HEK293 (cell line): Measurements from ENCODE around the gene CDYL.

Experiments used
- CTCF ChIA-PET: fragments of 350-600 bp; formaldehyde crosslinking; extraction: SDS; loops from one replicate; lab custom pipeline; 2021; ENCODE audit warnings: antibody characterized with exemption; lab: Yijun Ruan, JAX
- POLR2A ChIA-PET: fragments of 300-600 bp; formaldehyde crosslinking; extraction: SDS; loops from one replicate; lab custom pipeline; 2020; ENCODE audit warnings: antibody characterized with exemption, inconsistent platforms; lab: Yijun Ruan, JAX
- H3K27ac ChIP-seq: fragments of 200-500 bp; sonication (Bioruptor generic); 2 replicates; pipeline ENCODE4 v1.5.1; 2014; ENCODE audit warnings: low read depth, low read length, control low read depth, inconsistent platforms; ENCODE audit errors: extremely low read depth
- H3K36me3 ChIP-seq, 2 experiments: fragments of 200-500 bp in 1 of 2; sonication (Bioruptor generic) in 1 of 2; 1 replicate in 1 of 2; 2 replicates in 1 of 2; pipeline ENCODE4 v1.5.1; 2014 to 2017; ENCODE audit warnings: inconsistent platforms in 2 of 2, low read length in 2 of 2; ENCODE audit not compliant: control insufficient read depth in 2 of 2, insufficient read depth in 1 of 2
- H3K4me1 ChIP-seq: fragments of 200-500 bp; sonication (Bioruptor generic); 2 replicates; pipeline ENCODE4 v1.5.1; 2014; ENCODE audit warnings: mild to moderate bottlenecking, low read length, inconsistent platforms; ENCODE audit not compliant: control insufficient read depth, insufficient read depth
- H3K4me3 ChIP-seq: 2 replicates; pipeline ENCODE4 v1.5.1; 2011; ENCODE audit warnings: low read depth, mild to moderate bottlenecking, control low read depth, low read length, moderate library complexity
- H3K9me3 ChIP-seq: fragments of 200-500 bp; sonication (Bioruptor generic); 2 replicates; pipeline ENCODE4 v1.5.1; 2014; ENCODE audit warnings: low read depth, low read length, inconsistent platforms; ENCODE audit not compliant: control insufficient read depth, insufficient read depth
- MEIS1 ChIP-seq: sonication (generic); formaldehyde crosslinking; IDR thresholded peaks from 2 replicates; pipeline ENCODE4 v1.8.1; 2022; ENCODE audit warnings: missing genetic modification reagents, mild to moderate bottlenecking, borderline replicate concordance
- PRDM2 ChIP-seq: fragments of 450-650 bp; formaldehyde crosslinking; IDR thresholded peaks from 2 replicates; pipeline ENCODE4 v1.5.1; 2016; ENCODE audit warnings: missing biosample characterization, missing genetic modification characterization, borderline replicate concordance
- ZNF140 ChIP-seq: fragments of 450-650 bp; formaldehyde crosslinking; IDR thresholded peaks from 2 replicates; pipeline ENCODE4 v1.5.1; 2016; ENCODE audit warnings: missing biosample characterization, missing genetic modification characterization
- ZNF148 ChIP-seq: fragments of 450-650 bp; formaldehyde crosslinking; IDR thresholded peaks from 2 replicates; pipeline ENCODE4 v1.5.0; 2017; ENCODE audit warnings: missing biosample characterization, missing genetic modification characterization, borderline replicate concordance
- ZNF223 ChIP-seq: fragments of 450-650 bp; formaldehyde crosslinking; IDR thresholded peaks from 2 replicates; pipeline ENCODE4 v1.5.1; 2016; ENCODE audit warnings: missing biosample characterization, missing genetic modification characterization
- ZNF623 ChIP-seq: fragments of 450-650 bp; formaldehyde crosslinking; IDR thresholded peaks from 2 replicates; pipeline ENCODE4 v1.5.1; 2016; ENCODE audit warnings: missing biosample characterization, missing genetic modification characterization
- ZNF626 ChIP-seq: fragments of 450-650 bp; sonication (Bioruptor Pico); formaldehyde crosslinking; IDR thresholded peaks from 2 replicates; pipeline ENCODE4 v1.5.1; 2018; ENCODE audit warnings: missing biosample characterization, missing genetic modification characterization, inconsistent platforms
- ZNF639 ChIP-seq: fragments of 450-650 bp; formaldehyde crosslinking; IDR thresholded peaks from 2 replicates; pipeline ENCODE4 v1.5.1; 2016; ENCODE audit warnings: missing biosample characterization, missing genetic modification characterization
- ZNF777 ChIP-seq: fragments of 450-650 bp; formaldehyde crosslinking; IDR thresholded peaks from 2 replicates; pipeline ENCODE4 v1.5.1; 2017; ENCODE audit warnings: missing biosample characterization, missing genetic modification characterization, borderline replicate concordance
- TF ChIP-seq, protein P1 (sequence below): fragments of 450-650 bp; formaldehyde crosslinking; conservative IDR thresholded peaks from 2 replicates; pipeline ENCODE4 v1.5.1; 2016; ENCODE audit warnings: low read depth, missing biosample characterization, missing genetic modification characterization

Gene CDYL

DNA sequence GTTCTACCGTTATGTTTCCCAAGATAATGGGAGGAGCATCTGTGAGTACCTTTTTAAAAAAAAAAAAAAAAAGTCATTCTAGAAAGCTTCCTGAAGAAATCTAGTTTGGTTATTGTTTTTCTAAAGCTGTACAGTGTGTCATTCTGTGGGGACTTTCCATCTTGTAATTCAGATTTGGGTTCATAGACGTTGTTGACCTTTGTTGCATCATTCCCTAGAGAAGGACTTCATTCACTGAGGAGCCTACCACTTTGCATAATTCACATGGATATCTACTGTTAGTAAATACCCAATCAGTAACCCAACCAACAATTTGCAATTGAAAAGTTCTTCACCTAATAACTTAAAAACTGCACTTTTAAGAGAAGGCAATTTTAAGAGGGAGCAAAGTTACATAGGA lies 167.5 kb downstream of the CDYL start:
- Histone ChIP-seq H3K27ac (no peak overlapping the region), H3K36me3 (peaks cover 0 to 28% of the 10 kb centered on the region in 2 experiments; a peak in 1 of 3 replicates), H3K4me1 (peaks cover 11% of the 10 kb centered on the region), H3K4me3 (no peak overlapping the region), H3K9me3 (no peaks in the 10 kb centered on the region)
- TF ChIP-seq ZNF623: no peak
- TF ChIP-seq ZNF639 (tag by site-specific recombination): no peak
- TF ChIP-seq ZNF148 (tag by site-specific recombination): no peak
- TF ChIP-seq ZNF777 (tag by site-specific recombination): no peak
- TF ChIP-seq PRDM2 (tag by site-specific recombination): no peak
- TF ChIP-seq, protein P1, sequence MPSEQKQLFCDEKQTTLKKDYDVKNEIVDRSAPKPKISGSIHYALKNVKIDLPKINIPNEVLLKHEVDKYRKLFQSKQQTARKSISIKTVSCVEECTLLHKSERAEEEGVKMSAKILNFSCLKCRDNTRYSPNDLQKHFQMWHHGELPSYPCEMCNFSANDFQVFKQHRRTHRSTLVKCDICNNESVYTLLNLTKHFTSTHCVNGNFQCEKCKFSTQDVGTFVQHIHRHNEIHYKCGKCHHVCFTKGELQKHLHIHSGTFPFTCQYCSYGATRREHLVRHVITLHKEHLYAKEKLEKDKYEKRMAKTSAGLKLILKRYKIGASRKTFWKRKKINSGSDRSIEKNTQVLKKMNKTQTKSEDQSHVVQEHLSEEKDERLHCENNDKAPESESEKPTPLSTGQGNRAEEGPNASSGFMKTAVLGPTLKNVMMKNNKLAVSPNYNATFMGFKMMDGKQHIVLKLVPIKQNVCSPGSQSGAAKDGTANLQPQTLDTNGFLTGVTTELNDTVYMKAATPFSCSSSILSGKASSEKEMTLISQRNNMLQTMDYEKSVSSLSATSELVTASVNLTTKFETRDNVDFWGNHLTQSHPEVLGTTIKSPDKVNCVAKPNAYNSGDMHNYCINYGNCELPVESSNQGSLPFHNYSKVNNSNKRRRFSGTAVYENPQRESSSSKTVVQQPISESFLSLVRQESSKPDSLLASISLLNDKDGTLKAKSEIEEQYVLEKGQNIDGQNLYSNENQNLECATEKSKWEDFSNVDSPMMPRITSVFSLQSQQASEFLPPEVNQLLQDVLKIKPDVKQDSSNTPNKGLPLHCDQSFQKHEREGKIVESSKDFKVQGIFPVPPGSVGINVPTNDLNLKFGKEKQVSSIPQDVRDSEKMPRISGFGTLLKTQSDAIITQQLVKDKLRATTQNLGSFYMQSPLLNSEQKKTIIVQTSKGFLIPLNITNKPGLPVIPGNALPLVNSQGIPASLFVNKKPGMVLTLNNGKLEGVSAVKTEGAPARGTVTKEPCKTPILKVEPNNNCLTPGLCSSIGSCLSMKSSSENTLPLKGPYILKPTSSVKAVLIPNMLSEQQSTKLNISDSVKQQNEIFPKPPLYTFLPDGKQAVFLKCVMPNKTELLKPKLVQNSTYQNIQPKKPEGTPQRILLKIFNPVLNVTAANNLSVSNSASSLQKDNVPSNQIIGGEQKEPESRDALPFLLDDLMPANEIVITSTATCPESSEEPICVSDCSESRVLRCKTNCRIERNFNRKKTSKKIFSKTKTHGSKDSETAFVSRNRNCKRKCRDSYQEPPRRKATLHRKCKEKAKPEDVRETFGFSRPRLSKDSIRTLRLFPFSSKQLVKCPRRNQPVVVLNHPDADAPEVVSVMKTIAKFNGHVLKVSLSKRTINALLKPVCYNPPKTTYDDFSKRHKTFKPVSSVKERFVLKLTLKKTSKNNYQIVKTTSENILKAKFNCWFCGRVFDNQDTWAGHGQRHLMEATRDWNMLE (tag by site-specific recombination): no peak
- no peak for TF ChIP-seq ZNF140 (tag by site-specific recombination)
- TF ChIP-seq ZNF223: no peak
- no peak for TF ChIP-seq MEIS1 (CRISPR knock-in tag)
- TF ChIP-seq ZNF626 (tag by site-specific recombination): no peak
- ChIA-PET CTCF (interaction anchor here (0.6 to 1.1 kb wide), 4 partner anchors 16 to 249 kb away, joined by 3 to 4 read pairs (median 3); no protein-coding TSS in a partner anchor), POLR2A (no interaction called here)
